ENCODE data around the gene NPIPB8. TPM values are rescaled to one million over a fixed set of nuclear protein-coding genes. Genes with fewer than 3 reads are reported as not detected.
"Not testable (repeated sequence)": the region's sequence is repeated elsewhere in the genome, so short reads cannot be mapped to it uniquely, and the experiment has no call there.

NPIPB8 gene
- total RNA-seq, 4 donors from 2014 or later: 8.1 TPM; not detected in 3

DNA sequence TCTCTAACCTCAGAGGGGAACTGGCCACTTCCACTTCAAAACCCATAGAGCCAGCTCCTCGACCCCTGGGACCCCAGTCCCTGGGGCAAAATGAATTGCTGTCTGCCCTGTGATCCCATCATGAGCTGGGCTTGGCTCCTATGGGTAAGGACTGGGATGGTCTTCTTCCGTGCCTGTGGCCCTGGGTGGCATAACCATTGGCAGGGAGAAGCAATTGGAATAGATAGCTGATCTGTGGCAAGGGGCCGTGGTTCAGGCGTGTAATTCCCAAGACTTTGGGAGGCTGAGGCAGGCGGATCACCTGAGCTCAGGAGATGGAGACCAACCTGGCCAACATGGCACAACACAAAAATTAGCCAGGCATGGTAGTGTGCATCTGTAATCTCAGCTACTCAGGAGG lies 45.4 kb upstream of the NPIPB8 start:
- Histone ChIP-seq H3K4me3 (no peak overlapping the region), H3K27me3 (no peaks in the 10 kb centered on the region), H3K9me3 (no peaks in the 10 kb centered on the region), H3K4me1 (no peaks in the 10 kb centered on the region), H3K36me3 (no peaks in the 10 kb centered on the region), H3K27ac (no peak overlapping the region)
- no peak for TF ChIP-seq POLR2A (IDR thresholded peaks at IDR 0.05)
- TF ChIP-seq, protein P1, sequence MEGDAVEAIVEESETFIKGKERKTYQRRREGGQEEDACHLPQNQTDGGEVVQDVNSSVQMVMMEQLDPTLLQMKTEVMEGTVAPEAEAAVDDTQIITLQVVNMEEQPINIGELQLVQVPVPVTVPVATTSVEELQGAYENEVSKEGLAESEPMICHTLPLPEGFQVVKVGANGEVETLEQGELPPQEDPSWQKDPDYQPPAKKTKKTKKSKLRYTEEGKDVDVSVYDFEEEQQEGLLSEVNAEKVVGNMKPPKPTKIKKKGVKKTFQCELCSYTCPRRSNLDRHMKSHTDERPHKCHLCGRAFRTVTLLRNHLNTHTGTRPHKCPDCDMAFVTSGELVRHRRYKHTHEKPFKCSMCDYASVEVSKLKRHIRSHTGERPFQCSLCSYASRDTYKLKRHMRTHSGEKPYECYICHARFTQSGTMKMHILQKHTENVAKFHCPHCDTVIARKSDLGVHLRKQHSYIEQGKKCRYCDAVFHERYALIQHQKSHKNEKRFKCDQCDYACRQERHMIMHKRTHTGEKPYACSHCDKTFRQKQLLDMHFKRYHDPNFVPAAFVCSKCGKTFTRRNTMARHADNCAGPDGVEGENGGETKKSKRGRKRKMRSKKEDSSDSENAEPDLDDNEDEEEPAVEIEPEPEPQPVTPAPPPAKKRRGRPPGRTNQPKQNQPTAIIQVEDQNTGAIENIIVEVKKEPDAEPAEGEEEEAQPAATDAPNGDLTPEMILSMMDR (IDR thresholded peaks at IDR 0.05): no peak
- intact Hi-C loops (cut with DNase I; ENCODE audit: low total_unique reads): no loop called here
- DNase-seq: no peak

DNA sequence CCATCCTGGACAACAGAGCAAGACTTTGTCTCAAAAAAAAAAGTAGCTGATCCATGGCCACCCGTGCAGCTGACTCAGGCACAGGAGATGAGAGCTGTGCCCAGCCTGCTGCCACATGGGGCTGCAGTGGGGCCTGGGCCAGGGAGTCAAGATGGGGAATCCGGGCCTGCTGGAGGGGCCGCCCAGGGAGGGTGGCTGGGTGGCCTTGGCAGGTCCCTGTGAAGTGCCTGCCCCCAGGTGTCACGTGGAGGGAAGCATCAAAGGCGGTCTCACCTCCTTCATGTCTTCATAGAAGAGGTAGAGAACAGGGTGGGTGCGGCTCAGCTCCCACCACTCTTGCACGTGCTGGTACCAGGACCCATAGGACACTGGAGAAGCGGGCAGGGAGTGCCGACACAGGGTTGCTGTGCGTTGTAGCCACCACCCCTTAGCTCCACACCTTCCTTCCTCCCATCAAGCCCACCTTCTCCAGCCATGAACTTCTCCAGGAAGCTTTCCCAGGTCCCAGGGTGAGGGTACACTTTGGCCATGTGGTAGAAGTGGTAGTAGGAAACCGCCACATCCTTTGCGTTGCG lies 44.8 kb upstream of the NPIPB8 start:
- DNase-seq: no peak
- H3K4me1 ChIP-seq: no peaks in the 10 kb centered on the region
- no peaks in the 10 kb centered on the region for H3K9me3 ChIP-seq
- intact Hi-C loops (cut with DNase I; ENCODE audit: low total_unique reads): no loop called here
- no peak overlapping the region for H3K27ac ChIP-seq
- H3K27me3 ChIP-seq: no peaks in the 10 kb centered on the region
- TF ChIP-seq POLR2A (IDR thresholded peaks at IDR 0.05): no peak
- TF ChIP-seq, protein P1 (IDR thresholded peaks at IDR 0.05): no peak
- H3K4me3 ChIP-seq: no peak overlapping the region
- no peaks in the 10 kb centered on the region for H3K36me3 ChIP-seq

DNA sequence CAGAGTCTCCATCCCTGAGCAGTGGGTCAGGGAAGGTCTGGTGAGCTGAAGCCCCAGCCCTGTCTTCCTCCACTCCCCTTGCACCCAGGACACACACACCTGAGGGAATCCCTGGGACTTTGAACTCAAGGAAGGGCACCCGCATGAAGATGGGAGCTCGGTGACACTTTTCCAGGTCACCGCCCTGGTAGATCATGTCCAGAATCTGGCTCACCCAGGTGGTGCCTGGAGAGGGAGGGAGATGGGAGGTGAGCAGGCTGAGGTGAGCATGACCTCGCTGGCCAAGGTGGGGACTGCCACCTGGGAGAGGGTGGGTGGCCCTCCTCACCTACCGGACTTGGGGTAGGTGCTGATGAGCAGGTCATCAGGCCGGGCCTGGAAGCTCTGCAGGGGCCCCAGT lies 42.4 kb upstream of the NPIPB8 start:
- H3K4me3 ChIP-seq; H3K36me3 ChIP-seq; DNase-seq; H3K27ac ChIP-seq; H3K9me3 ChIP-seq; H3K27me3 ChIP-seq; H3K4me1 ChIP-seq; intact Hi-C loops (cut with DNase I; ENCODE audit: low total_unique reads): not testable (repeated sequence)

DNA sequence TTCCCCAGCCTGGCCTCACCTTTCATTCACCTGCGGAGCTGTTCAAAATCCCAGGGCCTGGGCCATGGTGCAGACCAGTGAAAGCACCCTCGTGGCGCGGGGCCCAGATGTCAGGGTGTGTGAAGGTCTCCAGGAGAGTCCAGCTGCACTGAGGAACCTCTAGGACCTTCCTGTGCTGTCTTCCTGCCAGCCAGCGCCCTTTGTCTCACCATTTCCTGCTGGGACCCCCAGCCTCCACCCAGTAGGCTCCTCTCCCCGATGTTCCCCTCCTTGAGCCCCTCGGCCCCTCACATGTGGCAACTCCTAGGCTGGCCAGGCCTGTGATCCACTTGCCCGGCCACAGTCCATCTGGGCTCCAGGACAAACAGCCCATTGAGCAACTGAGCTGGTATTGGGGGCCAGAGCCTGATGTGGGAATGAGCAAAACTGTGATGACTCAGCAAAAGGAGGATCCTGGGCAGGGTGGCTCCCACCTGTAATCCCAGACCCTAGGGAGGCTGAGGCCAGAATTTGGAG lies 41.7 kb upstream of the NPIPB8 start:
- no peaks in the 10 kb centered on the region for H3K27me3 ChIP-seq
- TF ChIP-seq, protein P1 (IDR thresholded peaks at IDR 0.05): no peak
- no peak for TF ChIP-seq POLR2A (IDR thresholded peaks at IDR 0.05)
- H3K27ac ChIP-seq: no peak overlapping the region
- H3K4me1 ChIP-seq: no peaks in the 10 kb centered on the region
- H3K4me3 ChIP-seq: no peak overlapping the region
- DNase-seq: no peak
- H3K9me3 ChIP-seq: no peaks in the 10 kb centered on the region
- intact Hi-C loops (cut with DNase I; ENCODE audit: low total_unique reads): no loop called here
- H3K36me3 ChIP-seq: no peaks in the 10 kb centered on the region

DNA sequence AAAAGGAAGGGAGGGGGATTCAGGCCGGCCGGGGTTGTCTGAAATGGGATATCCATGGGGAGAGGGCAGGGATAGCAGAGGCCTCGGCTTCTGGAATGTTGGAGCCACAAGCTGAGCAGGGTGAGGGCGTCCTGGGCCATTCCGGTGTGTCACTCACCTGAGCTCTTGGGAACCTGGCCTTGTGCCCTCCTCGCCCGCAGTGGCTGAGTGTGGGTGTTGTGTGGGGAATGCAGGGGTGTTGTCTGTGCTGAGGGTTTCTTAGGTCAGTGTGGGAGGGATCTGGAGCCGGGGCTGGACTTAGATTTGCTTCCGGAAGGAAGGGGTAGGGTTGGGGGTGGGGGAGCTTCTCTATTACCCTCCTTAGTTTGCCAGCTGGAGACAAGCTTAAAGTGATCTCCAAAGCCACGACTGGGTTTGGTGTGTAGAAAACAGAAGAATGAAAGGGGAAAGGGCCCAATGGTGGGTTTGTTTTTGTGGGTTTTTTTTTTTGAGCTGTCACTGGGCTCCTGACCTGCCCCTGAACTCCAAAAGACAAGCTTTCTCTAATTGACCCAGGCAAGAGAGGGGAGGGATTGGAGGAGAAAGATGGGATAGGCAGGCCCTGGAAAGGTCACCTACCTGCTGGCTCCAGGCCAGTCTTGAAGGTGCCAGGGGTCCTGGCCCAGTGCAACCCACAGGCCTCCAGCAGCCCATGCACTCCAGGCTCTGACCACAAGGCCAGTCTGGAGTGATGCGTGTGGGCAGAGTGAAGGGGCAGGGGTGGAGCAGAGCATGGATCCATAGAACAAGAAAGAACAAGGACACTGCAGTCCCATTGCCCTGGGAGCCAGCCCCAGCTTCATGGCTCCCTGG lies 40.8 kb upstream of the NPIPB8 start, which contains the start of gene SULT1A2:
Gene SULT1A2 (minus strand): TSS at position 211 of the 852 bp plus-strand sequence. CDS start 1,120 bp downstream, outside the sequence.
- no peaks in the 10 kb centered on the region for H3K4me1 ChIP-seq
- H3K27me3 ChIP-seq: no peaks in the 10 kb centered on the region
- DNase-seq: no peak
- intact Hi-C loops (cut with DNase I; ENCODE audit: low total_unique reads): no loop called here
- TF ChIP-seq POLR2A (IDR thresholded peaks at IDR 0.05): no peak
- TF ChIP-seq, protein P1 (IDR thresholded peaks at IDR 0.05): no peak
- no peak within 1 kb of the TSS for H3K27ac ChIP-seq
- H3K4me3 ChIP-seq: no peak within 1 kb of the TSS
- no peaks in the 10 kb centered on the region for H3K36me3 ChIP-seq
- no peaks in the 10 kb centered on the region for H3K9me3 ChIP-seq

All from uterus (tissue), 4 donors.